ENCODE measurements around the gene PERM1.

GRCh38 chr1:997993-998744, 16.3 kb upstream of the PERM1 start:
- TF ChIP-seq JUND (IDR thresholded peaks at IDR 0.05) (no peak), ATF3 (IDR thresholded peaks at IDR 0.05) (no peak), POLR2A (IDR thresholded peaks at IDR 0.05; ENCODE audit: borderline replicate concordance, extremely low read depth, insufficient read depth, insufficient read length) (no peak), EGR1 (IDR thresholded peaks at IDR 0.05; ENCODE audit: low read depth) (no peak), CTCF (IDR thresholded peaks at IDR 0.05 in 2 of 3, conservative IDR thresholded peaks at IDR 0.05 in 1 of 3; ENCODE audit: borderline replicate concordance in 1 of 3, insufficient read depth in 1 of 3, low read depth in 2 of 3, low read length in 2 of 3) (no peak), EZH2 (IDR thresholded peaks at IDR 0.05) (no peak), SRF (IDR thresholded peaks at IDR 0.05; ENCODE audit: low read depth) (no peak), YY1 (IDR thresholded peaks at IDR 0.05; ENCODE audit: extremely low read depth, insufficient replicate concordance, low read depth, low read length) (no peak), SP1 (IDR thresholded peaks at IDR 0.05; ENCODE audit: low read depth) (no peak), RAD21 (IDR thresholded peaks at IDR 0.05; ENCODE audit: low read depth) (no peak)
- TF ChIP-seq, protein P1, sequence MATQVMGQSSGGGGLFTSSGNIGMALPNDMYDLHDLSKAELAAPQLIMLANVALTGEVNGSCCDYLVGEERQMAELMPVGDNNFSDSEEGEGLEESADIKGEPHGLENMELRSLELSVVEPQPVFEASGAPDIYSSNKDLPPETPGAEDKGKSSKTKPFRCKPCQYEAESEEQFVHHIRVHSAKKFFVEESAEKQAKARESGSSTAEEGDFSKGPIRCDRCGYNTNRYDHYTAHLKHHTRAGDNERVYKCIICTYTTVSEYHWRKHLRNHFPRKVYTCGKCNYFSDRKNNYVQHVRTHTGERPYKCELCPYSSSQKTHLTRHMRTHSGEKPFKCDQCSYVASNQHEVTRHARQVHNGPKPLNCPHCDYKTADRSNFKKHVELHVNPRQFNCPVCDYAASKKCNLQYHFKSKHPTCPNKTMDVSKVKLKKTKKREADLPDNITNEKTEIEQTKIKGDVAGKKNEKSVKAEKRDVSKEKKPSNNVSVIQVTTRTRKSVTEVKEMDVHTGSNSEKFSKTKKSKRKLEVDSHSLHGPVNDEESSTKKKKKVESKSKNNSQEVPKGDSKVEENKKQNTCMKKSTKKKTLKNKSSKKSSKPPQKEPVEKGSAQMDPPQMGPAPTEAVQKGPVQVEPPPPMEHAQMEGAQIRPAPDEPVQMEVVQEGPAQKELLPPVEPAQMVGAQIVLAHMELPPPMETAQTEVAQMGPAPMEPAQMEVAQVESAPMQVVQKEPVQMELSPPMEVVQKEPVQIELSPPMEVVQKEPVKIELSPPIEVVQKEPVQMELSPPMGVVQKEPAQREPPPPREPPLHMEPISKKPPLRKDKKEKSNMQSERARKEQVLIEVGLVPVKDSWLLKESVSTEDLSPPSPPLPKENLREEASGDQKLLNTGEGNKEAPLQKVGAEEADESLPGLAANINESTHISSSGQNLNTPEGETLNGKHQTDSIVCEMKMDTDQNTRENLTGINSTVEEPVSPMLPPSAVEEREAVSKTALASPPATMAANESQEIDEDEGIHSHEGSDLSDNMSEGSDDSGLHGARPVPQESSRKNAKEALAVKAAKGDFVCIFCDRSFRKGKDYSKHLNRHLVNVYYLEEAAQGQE (IDR thresholded peaks at IDR 0.05; ENCODE audit: low read depth), result no peak
- TF ChIP-seq, protein P2, sequence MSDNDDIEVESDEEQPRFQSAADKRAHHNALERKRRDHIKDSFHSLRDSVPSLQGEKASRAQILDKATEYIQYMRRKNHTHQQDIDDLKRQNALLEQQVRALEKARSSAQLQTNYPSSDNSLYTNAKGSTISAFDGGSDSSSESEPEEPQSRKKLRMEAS (IDR thresholded peaks at IDR 0.05), result no peak

All from HCT116 (cell line).